Body of pancreas (tissue), 4 donors: Measurements from ENCODE around the gene GLIPR1L2.

Experiments
- CTCF ChIP-seq, 7 experiments: fragments of 450-650 bp in 4 of 7; fragments of 200-600 bp in 3 of 7; sonication (generic) in 3 of 7; IDR thresholded peaks; one replicate each; pipeline ENCODE4 v1.5.1; 2016 to 2019; ENCODE audit warnings: antibody characterized with exemption in 7 of 7
- POLR2A ChIP-seq, 3 donors: fragments of 450-650 bp; IDR thresholded peaks; one replicate each; pipeline ENCODE4 v1.6.1; 2016; ENCODE audit warnings: antibody characterized with exemption in 3 of 3, mild to moderate bottlenecking in 2 of 3

- TF ChIP-seq POLR2A (IDR thresholded peaks at IDR 0.05) (no peak), CTCF (IDR thresholded peaks at IDR 0.05) (no peak)
Observed at GRCh38 chr12:75452675-75453330, 61.9 kb downstream of the GLIPR1L2 start.
